SKM-1 (cell line): Measurements from ENCODE around the gene NFIX.

Source experiments
- DNase-seq: peaks from one replicate; lab custom pipeline; 2025; ENCODE audit not compliant: unreplicated experiment; lab: John Stamatoyannopoulos, UW

The NFIX gene

GRCh38 chr19:12987190-12987589 lies 8.1 kb upstream of the NFIX start:
- no peak for DNase-seq

DNA sequence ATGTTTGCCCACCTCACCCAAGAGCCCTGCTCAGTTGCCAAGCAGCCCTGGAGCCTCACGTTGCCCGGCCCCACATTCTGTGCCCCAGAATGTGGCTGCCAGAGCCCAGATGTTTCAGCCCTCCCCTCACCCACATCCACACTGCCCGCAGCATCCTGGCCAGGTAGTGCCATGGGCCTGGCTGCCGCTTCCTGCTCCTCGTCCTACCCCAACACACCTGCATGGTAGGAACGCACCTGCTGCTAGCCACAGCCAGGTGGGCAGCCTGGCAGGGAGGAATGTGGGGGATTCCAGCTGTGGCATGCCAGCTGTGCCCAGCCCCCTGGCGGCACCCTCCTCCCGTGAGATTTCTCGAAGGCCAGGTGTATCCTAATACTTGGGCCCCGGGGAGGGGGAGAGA lies 7.5 kb upstream of the NFIX start:
- DNase-seq = no peak

DNA sequence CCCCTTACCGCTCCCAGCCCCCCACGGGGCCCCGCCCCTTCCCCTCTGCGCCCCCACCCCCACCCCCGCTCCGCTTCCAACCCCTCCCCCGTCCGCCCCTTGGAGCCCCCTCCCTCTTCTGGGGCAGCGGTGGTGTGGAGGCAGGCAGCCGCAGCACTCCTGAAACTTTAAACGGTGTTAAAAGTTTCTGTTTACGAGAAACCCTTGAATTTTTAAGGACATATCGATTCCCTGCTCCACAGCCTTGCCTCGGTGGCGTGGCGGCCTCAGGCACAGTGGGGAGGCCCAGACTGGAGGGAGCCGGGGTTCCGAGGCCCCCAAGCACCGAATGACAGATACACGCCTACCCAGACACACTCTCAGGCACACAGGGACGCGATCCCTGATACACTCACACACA lies 4.8 kb upstream of the NFIX start:
- no peak for DNase-seq

DNA sequence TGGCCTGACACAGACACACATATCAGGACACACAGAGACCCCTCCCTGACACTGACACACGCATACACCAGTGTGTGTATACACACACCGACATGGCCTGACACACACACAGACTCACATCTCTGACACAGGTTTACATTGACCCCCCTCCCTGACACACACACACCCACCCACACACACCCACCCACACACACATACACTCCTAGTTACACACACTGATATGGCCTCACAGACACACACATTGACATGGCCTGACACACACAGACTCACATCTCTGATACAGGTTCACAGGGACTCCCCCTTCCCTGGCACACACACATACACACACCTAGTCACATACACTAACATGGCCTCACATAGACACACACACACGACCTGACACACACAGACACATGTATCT lies 4.4 kb upstream of the NFIX start:
- DNase-seq = no peak

DNA sequence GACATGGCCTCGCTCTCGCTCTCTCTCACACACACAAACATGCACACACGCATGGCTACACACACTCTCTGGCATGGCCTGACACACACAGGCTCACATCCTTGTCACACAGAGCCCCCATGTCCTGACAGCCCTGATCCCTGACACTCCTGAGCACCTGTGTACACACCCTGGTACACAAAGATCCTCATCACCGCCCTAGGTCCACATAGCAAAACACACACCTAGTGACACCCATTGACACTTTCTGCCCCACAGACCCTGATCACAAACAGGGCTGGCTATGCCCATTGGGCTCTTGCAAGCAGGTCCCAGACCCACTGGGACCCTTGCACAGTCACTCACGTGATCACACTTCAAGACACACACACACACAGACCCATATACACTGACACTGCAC lies 4.0 kb upstream of the NFIX start:
- no peak for DNase-seq

DNA sequence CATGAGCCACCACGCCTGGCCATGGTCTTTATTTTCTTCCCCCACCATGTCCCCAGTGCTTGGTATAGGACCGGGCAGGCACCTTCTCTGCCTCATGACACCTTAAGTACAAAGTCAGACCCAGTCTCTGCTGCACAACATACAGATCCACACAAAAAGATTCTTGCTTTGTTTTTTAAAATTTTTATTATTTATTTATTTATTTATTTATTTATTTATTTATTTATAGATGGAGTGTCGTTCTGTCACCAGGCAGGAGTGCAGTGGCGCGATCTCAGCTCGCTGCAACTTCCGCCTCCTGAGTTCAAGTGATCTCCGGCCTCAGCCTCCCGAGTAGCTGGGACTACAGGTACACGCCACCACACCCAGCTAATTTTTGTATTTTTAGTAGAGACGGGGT lies 2.5 kb upstream of the NFIX start:
- DNase-seq = no peak

GRCh38 chr19:12993562-12993961 lies 1.7 kb upstream of the NFIX start:
- DNase-seq = no peak

DNA sequence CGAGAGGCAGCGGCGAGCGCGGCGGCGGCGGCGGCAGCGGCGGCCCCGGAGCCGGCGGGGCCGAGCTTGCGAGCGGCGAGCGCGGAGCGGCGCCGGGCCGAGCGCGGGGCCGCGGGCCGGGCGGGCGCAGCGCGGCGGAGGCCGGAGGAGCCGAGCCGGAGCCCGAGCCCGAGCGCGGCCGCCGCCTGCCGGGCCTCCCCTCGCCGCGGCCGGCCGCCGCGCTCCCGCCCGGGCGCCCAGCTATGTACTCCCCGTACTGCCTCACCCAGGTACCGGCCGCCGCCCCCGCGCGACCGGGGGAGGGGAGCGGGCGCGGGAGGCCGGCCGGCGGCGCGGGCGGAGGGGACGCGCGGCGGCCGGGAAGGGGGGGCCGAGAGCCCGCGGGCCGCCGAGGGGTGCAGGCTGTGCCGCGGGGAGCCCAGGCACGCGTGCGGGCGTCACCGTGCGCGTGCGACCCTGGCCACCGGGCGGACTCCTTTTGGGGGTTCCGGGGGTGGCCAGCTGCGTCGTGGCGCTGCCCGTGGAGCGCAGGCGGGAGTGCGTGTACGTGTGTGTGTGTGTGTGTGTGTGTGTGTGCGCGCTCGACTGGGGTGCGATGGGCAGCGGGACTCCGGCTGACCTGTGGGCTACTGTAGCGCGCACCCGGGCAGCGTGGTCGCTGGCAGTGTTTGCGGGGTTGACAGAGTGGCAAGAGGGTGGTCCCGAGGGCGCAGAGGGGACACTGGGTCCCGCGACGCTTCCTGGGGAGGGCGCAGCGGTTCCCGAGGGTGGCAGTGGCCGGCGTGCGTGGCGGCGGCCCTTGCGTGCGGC lies 526 bp downstream of the NFIX start:
- no peak for DNase-seq

DNA sequence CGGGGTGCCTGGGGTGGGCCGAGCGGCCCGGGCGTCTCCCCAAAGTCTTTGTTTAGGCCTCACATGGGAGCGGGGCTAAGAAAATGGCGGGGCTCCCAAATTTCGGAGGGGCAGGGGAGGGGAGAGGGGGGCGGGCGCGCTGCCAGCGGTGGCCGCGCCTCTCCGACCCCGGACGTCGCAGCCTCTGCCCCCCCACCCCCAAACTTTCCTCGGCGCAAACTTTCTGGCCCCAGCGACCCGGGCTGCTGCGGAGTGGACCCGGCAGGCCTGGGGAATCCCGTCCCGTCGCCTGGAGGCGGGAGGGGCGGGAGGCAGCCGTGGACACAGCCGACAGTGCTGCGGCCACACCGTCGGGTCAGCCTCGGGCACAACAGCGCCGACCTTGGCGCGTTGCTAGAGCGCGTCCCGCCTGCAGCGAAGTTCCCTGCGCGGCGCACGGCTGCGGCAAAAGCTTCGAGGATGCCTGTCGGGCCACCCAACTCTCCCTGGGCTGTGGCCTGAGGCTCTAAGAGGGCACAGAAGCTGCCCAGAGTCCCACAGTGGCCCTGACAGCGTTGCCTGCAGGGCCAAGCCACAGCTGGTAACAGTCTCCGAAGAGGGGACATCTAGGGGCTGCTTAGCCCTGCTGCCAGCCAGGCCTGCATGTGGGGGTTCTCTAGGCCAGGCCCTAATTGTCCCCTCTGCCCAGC lies 1.3 kb downstream of the NFIX start:
- no peak for DNase-seq

DNA sequence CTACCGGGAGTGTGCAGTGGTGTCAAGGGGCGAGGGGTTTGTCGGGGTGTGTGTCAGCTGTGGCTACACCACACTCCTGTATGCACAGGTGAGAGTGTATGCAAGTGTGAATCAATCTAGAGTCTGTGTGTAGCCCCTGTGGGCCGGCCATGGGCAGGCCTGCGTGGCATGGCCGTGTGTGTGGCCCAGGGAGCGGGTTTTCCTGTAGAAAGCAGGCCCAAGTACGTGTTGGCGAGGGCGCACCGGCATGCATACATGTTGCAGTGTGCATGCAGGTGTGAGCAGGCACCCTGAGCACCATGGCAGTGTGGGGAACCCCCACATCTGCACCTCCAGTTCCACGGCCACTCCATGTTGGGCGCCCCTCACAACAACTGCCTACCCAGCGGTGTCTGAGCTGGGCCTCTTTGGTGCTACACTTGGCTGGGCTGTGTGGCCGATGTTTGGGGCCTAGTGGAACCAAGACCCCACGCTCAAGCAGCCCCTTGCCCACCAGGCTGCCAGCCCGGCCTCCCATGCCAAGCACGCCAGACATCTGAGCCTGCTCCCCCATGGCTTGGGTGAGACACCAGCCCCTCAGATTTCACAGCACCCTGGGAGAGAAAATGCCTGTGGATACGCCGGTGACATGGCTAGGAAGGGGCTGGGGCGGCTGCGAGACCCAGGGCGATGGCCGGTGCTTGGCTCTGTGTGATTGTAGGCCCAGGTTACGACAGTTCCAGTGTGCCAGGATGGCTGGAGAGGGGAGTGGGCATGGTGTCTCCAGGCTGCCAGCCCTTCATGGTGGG lies 2.1 kb downstream of the NFIX start:
- DNase-seq = no peak

GRCh38 chr19:12997967-12998940 lies 3.0 kb downstream of the NFIX start:
- no peak for DNase-seq

GRCh38 chr19:13001166-13001501 lies 5.9 kb downstream of the NFIX start:
- DNase-seq = no peak

DNA sequence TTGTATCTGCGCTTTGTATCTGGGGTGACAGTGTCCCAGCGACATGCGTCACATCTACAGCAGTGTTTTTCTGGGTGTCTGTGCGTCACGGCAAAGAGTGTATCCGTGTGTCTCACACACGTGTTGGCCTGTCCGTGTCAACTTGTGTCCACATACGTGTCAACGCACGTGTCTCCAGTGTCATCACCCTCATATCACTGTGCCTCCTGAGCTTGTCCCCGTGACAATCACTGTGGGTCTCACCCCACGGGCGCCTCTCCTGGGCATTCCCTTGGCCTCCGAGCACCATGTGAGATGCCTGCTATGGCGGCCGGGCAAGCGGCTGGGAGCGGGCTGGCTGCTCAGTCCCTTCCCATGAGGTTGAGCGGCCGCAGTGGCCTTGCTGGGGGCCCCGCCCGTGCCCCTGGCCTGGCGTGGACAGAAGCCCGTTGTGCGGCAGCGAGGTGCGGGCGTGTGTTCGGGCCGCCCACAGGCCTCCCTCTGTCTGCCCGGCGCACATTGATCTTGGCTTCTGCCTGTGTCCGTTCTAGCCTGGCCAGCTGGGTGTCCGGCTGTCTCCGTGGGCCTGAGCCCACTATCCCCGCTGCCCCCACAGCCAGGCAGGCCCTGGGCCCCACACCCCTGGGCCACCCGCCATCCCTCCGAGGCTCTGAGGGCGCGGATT lies 6.4 kb downstream of the NFIX start:
- no peak for DNase-seq

GRCh38 chr19:13002166-13002898 lies 7.1 kb downstream of the NFIX start:
- DNase-seq = no peak

DNA sequence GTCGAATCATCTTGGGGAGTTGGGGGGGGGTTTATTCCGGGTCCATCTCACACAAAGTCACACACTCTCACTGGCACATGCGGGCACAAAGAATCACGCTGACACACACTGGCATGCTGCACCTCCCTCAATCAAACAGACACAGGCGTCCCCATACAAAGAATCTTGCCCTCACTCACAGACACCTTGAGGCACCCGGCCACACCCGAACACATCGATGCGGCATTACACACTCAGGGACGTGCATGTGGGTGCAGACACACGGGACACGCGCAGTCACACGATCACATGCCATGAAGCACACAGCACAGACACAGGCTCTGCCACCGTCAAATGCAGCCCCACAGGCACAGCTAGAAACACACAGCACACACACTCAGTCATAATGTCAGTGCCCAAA lies 7.8 kb downstream of the NFIX start:
- DNase-seq = no peak

DNA sequence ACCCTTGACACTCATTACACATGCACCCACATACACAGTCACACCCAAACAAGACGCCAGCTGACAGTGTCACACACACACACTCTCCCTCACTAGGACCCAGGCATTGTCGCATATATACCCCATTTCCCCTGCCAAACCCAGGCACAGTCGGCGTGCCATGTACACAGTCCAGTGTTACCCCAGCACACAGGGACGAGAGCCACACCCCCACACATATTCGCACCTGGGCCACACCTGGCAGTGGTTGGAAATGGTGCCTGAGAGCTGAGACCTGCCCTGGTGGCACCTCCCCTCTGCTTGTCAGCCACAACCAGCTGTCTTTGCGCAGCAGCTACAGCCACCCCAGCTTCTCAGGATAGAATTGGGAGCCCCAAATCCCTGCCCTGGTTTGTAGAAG lies 9.0 kb downstream of the NFIX start:
- no peak for DNase-seq

GRCh38 chr19:13005253-13005652 lies 10.0 kb downstream of the NFIX start:
- no peak for DNase-seq

GRCh38 chr19:13005861-13006370 lies 10.6 kb downstream of the NFIX start:
- DNase-seq = no peak
